ENCODE measurements around the gene ERLEC1. TPM values are rescaled to one million over a fixed set of nuclear protein-coding genes. Genes with fewer than 3 reads are reported as not detected.

ERLEC1 gene, protein sequence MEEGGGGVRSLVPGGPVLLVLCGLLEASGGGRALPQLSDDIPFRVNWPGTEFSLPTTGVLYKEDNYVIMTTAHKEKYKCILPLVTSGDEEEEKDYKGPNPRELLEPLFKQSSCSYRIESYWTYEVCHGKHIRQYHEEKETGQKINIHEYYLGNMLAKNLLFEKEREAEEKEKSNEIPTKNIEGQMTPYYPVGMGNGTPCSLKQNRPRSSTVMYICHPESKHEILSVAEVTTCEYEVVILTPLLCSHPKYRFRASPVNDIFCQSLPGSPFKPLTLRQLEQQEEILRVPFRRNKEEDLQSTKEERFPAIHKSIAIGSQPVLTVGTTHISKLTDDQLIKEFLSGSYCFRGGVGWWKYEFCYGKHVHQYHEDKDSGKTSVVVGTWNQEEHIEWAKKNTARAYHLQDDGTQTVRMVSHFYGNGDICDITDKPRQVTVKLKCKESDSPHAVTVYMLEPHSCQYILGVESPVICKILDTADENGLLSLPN
- total RNA-seq: 10 to 100 TPM; 43.8 to 86.7 TPM

- Histone ChIP-seq H3K4me3 (peak within 1 kb of the TSS; percentile 77 to 90), H3K4me1 (peaks cover 56% of the 10 kb centered on the region), H3K36me3 (replicated peaks in 1 of 2; ENCODE audit: insufficient read depth in 1 of 2, low read depth in 2 of 2) (no peaks in the 10 kb centered on the region), H3K9me3 (no peaks in the 10 kb centered on the region), H3K27me3 (no peaks in the 10 kb centered on the region), H3K27ac (peak within 1 kb of the TSS; percentile 61 to 82 (median 71))
- DNase-seq (peak; percentile 86 to 92 (median 88)), ATAC-seq (peak; percentile 96)
- TF ChIP-seq POLR2A (IDR thresholded peaks at IDR 0.05) (peak; percentile 56 to 85 (median 79)), CTCF (IDR thresholded peaks at IDR 0.05) (no peak)
- intact Hi-C loops (cut with DNase I): no loop called here
- WGBS, 2 donors: 1% methylated on average over 29 to 68 of the region's 77 CpGs
Observed at GRCh38 chr2:53786705-53787613, at the start of gene ERLEC1, which contains the start of gene ASB3. Gene ERLEC1 (plus strand): TSS chr2:53787044. CDS start chr2:53787211, 167 bp downstream. Gene ASB3 (minus strand): TSS chr2:53786953. CDS start chr2:53765572, 21,381 bp downstream.

GRCh38 chr2:53737091-53737490 is 49.8 kb upstream of the ERLEC1 start:
- Histone ChIP-seq H3K4me1 (no peaks in the 10 kb centered on the region), H3K4me3 (no peak overlapping the region), H3K27ac (no peak overlapping the region), H3K9me3 (no peaks in the 10 kb centered on the region), H3K27me3 (no peaks in the 10 kb centered on the region), H3K36me3 (replicated peaks in 1 of 2; ENCODE audit: insufficient read depth in 1 of 2, low read depth in 2 of 2) (no peaks in the 10 kb centered on the region)
- DNase-seq: no peak
- ATAC-seq: no peak
- no peak for TF ChIP-seq CTCF (IDR thresholded peaks at IDR 0.05)
- TF ChIP-seq POLR2A (IDR thresholded peaks at IDR 0.05): no peak
- intact Hi-C loops (cut with DNase I): no loop called here
- 94% methylated on average over 5 of the region's 5 CpGs for WGBS, 2 donors

- Histone ChIP-seq H3K36me3 (replicated peaks in 1 of 2; ENCODE audit: insufficient read depth in 1 of 2, low read depth in 2 of 2) (no peaks in the 10 kb centered on the region), H3K9me3 (no peaks in the 10 kb centered on the region), H3K27ac (no peak overlapping the region), H3K4me3 (no peak overlapping the region), H3K4me1 (no peaks in the 10 kb centered on the region), H3K27me3 (no peaks in the 10 kb centered on the region)
- WGBS, 2 donors: 79 to 84% methylated on average over 1 of the region's 1 CpG
- DNase-seq: no peak
- no peak for ATAC-seq
- intact Hi-C loops (cut with DNase I): no loop called here
- no peak for TF ChIP-seq POLR2A (IDR thresholded peaks at IDR 0.05)
- no peak for TF ChIP-seq CTCF (IDR thresholded peaks at IDR 0.05)
Observed at GRCh38 chr2:53739032-53739431, 47.8 kb upstream of the ERLEC1 start.

DNA sequence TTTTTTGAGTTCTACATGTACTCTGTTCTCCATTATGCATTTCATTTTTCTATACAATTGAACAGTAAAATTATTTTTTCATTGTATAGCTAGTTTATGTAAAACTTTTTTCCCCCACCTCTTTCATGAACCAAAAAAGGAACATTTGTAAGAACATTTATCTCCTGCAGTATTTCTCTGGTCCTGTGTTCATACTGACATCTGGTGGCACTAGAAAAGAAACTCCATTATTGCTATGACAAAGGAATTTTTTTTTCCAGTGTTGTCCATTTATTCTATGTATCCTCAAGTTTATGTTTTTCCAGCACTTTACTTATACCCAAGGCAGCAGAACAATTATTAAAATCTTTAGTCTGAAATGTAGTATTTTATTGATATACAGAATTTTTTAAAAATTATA is 46.7 kb upstream of the ERLEC1 start:
- ATAC-seq: no peak

More for the DNA sequence above, 46.7 kb upstream of the ERLEC1 start:
- no peak for DNase-seq
- peaks cover 3% of the 10 kb centered on the region for H3K4me1 ChIP-seq
- H3K36me3 ChIP-seq (replicated peaks in 1 of 2; ENCODE audit: insufficient read depth in 1 of 2, low read depth in 2 of 2): no peaks in the 10 kb centered on the region
- no peaks in the 10 kb centered on the region for H3K27me3 ChIP-seq
- peak in 5 of 7 experiments; percentile 13 to 52 (median 37) for TF ChIP-seq CTCF (IDR thresholded peaks at IDR 0.05)
- TF ChIP-seq POLR2A (IDR thresholded peaks at IDR 0.05): no peak
- no peak overlapping the region for H3K27ac ChIP-seq
- intact Hi-C loops (cut with DNase I): no loop called here
- no peak overlapping the region for H3K4me3 ChIP-seq
- no peaks in the 10 kb centered on the region for H3K9me3 ChIP-seq

Measured in body of pancreas (tissue), 4 donors.